Astrocyte of the cerebellum (primary cell): Measurements from ENCODE around the gene NIPAL4.

Experiments used
- DNase-seq: peaks from one replicate; pipeline ENCODE4 v3.0.0-alpha.2; 2011; ENCODE audit warnings: low read depth
- H3K4me3 ChIP-seq: 2 replicates; pipeline ENCODE4 v1.5.1; 2011; ENCODE audit warnings: mild to moderate bottlenecking, low read depth, low read length, moderate library complexity
- CTCF ChIP-seq: IDR thresholded peaks from 2 replicates; pipeline ENCODE4 v1.5.1; 2012; ENCODE audit warnings: low read length, low read depth, moderate library complexity, mild to moderate bottlenecking; ENCODE audit errors: missing control alignments
- in situ Hi-C: cut with HindIII; loops from 2 replicates; pipeline ENCODE4 v1.10.0; 2017; ENCODE audit warnings: low sequenced_read_pairs

Gene NIPAL4

GRCh38 chr5:157460921-157461792, 1.1 kb downstream of the NIPAL4 start:
- no peak for TF ChIP-seq CTCF
- DNase-seq: no peak
- in situ Hi-C loops: loop anchor here (5.0 kb wide), 1 partner anchor 79 kb away; no protein-coding TSS in a partner anchor
- H3K4me3 ChIP-seq: no peak overlapping the region

- in situ Hi-C loops: loop anchor here (5.0 kb wide), 1 partner anchor 81 kb away; no protein-coding TSS in a partner anchor
Measured at GRCh38 chr5:157463081-157463480, 3.1 kb downstream of the NIPAL4 start.

GRCh38 chr5:157463621-157464518, 3.9 kb downstream of the NIPAL4 start:
- in situ Hi-C loops: loop anchor here (5.0 kb wide), 1 partner anchor 82 kb away; no protein-coding TSS in a partner anchor
- H3K4me3 ChIP-seq: no peak overlapping the region
- no peak for TF ChIP-seq CTCF
- DNase-seq: no peak

More at GRCh38 chr5:157463081-157463480, 3.1 kb downstream of the NIPAL4 start:
- TF ChIP-seq CTCF: no peak
- no peak overlapping the region for H3K4me3 ChIP-seq
- DNase-seq: no peak

- no peak overlapping the region for H3K4me3 ChIP-seq
- peak; percentile 45 for DNase-seq
- TF ChIP-seq CTCF: no peak
- in situ Hi-C loops: loop anchor here (5.0 kb wide), 1 partner anchor 82 kb away; no protein-coding TSS in a partner anchor
Measured at GRCh38 chr5:157464519-157465171, 4.6 kb downstream of the NIPAL4 start.

- no peak for DNase-seq
- in situ Hi-C loops: no loop called here
- H3K4me3 ChIP-seq: no peak overlapping the region
- TF ChIP-seq CTCF: no peak
Measured at GRCh38 chr5:157468293-157468965, 8.4 kb downstream of the NIPAL4 start.
